A549 (cell line): ENCODE measurements around the gene PPP4C.

Source experiments
- BHLHE40 ChIP-seq: IDR thresholded peaks from 2 replicates; pipeline ENCODE4 v1.6.1; 2012; ENCODE audit warnings: low read depth, low read length, inconsistent platforms
- CEBPB ChIP-seq, 2 experiments: fragments of >200 bp in 1 of 2; sonication (Bioruptor Twin) in 1 of 2; formaldehyde crosslinking in 1 of 2; IDR thresholded peaks; 2 replicates each; pipeline ENCODE4 v1.6.1; 2012 to 2016
- EP300 ChIP-seq, 2 experiments: fragments of >200 bp; sonication (Bioruptor Twin); formaldehyde crosslinking; IDR thresholded peaks; 2 replicates in 1 of 2; 3 replicates in 1 of 2; pipeline ENCODE4 v1.6.1; 2016 to 2017
- KDM1A ChIP-seq: fragments of 200-600 bp; sonication (generic); IDR thresholded peaks from 2 replicates; pipeline ENCODE4 v1.6.1; 2016; ENCODE audit warnings: low read depth, mild to moderate bottlenecking
- POLR2A ChIP-seq: IDR thresholded peaks from 2 replicates; pipeline ENCODE4 v1.6.1; 2012; ENCODE audit warnings: mild to moderate bottlenecking, low read length
- RAD21 ChIP-seq, 2 experiments: fragments of >200 bp in 1 of 2; sonication (Bioruptor Twin) in 1 of 2; formaldehyde crosslinking in 1 of 2; IDR thresholded peaks in 1 of 2; conservative IDR thresholded peaks in 1 of 2; 2 replicates in 1 of 2; 3 replicates in 1 of 2; pipeline ENCODE4 v1.6.1; 2012 to 2018; ENCODE audit warnings: inconsistent platforms in 1 of 2
- ZFP36 ChIP-seq: fragments of 450-650 bp; IDR thresholded peaks from 2 replicates; pipeline ENCODE4 v1.6.1; 2014; ENCODE audit warnings: borderline replicate concordance; ENCODE audit not compliant: partially characterized antibody
- TF ChIP-seq, protein P1 (sequence below): fragments of >200 bp; sonication (Bioruptor Twin); formaldehyde crosslinking; IDR thresholded peaks from 3 replicates; pipeline ENCODE4 v1.5.1; 2016
- TF ChIP-seq, protein P2 (sequence below): IDR thresholded peaks from 2 replicates; pipeline ENCODE4 v1.6.1; 2012; ENCODE audit warnings: low read depth, borderline replicate concordance
- TF ChIP-seq, protein P3 (sequence below): fragments of 200-600 bp; sonication (generic); IDR thresholded peaks from 2 replicates; pipeline ENCODE4 v1.6.1; 2016; ENCODE audit warnings: antibody characterized with exemption, mild to moderate bottlenecking, moderate library complexity
- TF ChIP-seq, protein P4 (sequence below): fragments of 450-650 bp; IDR thresholded peaks from 2 replicates; pipeline ENCODE4 v1.6.1; 2014; ENCODE audit warnings: antibody characterized with exemption
- TF ChIP-seq, protein P5 (sequence below): fragments of 150-350 bp; IDR thresholded peaks from 2 replicates; pipeline ENCODE4 v1.6.1; 2014; ENCODE audit warnings: low read depth, mild to moderate bottlenecking, low read length

DNA sequence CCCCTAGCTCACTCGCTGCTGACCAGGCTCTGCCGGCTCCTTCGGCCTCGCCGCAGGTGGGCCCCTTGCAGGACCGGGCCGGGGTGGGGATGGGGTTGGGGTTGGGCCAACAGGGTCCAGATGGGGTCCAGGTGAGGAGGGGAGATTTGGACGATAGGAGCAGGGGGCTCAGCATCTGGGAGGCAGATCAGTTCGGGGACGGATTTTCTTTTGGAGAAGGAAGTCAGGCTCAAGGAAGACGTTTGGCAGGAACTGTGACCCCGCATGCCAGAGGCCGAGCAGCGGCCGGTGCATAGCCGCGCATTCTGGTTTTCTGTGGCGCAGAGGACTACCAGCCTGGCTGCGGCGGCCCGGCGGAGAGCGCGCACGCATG is 11.1 kb upstream of the PPP4C start:
- TF ChIP-seq, protein P1, sequence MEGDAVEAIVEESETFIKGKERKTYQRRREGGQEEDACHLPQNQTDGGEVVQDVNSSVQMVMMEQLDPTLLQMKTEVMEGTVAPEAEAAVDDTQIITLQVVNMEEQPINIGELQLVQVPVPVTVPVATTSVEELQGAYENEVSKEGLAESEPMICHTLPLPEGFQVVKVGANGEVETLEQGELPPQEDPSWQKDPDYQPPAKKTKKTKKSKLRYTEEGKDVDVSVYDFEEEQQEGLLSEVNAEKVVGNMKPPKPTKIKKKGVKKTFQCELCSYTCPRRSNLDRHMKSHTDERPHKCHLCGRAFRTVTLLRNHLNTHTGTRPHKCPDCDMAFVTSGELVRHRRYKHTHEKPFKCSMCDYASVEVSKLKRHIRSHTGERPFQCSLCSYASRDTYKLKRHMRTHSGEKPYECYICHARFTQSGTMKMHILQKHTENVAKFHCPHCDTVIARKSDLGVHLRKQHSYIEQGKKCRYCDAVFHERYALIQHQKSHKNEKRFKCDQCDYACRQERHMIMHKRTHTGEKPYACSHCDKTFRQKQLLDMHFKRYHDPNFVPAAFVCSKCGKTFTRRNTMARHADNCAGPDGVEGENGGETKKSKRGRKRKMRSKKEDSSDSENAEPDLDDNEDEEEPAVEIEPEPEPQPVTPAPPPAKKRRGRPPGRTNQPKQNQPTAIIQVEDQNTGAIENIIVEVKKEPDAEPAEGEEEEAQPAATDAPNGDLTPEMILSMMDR: no peak
- TF ChIP-seq BHLHE40: no peak
- TF ChIP-seq, protein P2, sequence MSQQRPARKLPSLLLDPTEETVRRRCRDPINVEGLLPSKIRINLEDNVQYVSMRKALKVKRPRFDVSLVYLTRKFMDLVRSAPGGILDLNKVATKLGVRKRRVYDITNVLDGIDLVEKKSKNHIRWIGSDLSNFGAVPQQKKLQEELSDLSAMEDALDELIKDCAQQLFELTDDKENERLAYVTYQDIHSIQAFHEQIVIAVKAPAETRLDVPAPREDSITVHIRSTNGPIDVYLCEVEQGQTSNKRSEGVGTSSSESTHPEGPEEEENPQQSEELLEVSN: no peak
- TF ChIP-seq, protein P3, sequence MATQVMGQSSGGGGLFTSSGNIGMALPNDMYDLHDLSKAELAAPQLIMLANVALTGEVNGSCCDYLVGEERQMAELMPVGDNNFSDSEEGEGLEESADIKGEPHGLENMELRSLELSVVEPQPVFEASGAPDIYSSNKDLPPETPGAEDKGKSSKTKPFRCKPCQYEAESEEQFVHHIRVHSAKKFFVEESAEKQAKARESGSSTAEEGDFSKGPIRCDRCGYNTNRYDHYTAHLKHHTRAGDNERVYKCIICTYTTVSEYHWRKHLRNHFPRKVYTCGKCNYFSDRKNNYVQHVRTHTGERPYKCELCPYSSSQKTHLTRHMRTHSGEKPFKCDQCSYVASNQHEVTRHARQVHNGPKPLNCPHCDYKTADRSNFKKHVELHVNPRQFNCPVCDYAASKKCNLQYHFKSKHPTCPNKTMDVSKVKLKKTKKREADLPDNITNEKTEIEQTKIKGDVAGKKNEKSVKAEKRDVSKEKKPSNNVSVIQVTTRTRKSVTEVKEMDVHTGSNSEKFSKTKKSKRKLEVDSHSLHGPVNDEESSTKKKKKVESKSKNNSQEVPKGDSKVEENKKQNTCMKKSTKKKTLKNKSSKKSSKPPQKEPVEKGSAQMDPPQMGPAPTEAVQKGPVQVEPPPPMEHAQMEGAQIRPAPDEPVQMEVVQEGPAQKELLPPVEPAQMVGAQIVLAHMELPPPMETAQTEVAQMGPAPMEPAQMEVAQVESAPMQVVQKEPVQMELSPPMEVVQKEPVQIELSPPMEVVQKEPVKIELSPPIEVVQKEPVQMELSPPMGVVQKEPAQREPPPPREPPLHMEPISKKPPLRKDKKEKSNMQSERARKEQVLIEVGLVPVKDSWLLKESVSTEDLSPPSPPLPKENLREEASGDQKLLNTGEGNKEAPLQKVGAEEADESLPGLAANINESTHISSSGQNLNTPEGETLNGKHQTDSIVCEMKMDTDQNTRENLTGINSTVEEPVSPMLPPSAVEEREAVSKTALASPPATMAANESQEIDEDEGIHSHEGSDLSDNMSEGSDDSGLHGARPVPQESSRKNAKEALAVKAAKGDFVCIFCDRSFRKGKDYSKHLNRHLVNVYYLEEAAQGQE: no peak
- TF ChIP-seq, protein P4, sequence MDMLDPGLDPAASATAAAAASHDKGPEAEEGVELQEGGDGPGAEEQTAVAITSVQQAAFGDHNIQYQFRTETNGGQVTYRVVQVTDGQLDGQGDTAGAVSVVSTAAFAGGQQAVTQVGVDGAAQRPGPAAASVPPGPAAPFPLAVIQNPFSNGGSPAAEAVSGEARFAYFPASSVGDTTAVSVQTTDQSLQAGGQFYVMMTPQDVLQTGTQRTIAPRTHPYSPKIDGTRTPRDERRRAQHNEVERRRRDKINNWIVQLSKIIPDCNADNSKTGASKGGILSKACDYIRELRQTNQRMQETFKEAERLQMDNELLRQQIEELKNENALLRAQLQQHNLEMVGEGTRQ: no peak
- TF ChIP-seq POLR2A: no peak
- TF ChIP-seq ZFP36: no peak
- TF ChIP-seq, protein P5, sequence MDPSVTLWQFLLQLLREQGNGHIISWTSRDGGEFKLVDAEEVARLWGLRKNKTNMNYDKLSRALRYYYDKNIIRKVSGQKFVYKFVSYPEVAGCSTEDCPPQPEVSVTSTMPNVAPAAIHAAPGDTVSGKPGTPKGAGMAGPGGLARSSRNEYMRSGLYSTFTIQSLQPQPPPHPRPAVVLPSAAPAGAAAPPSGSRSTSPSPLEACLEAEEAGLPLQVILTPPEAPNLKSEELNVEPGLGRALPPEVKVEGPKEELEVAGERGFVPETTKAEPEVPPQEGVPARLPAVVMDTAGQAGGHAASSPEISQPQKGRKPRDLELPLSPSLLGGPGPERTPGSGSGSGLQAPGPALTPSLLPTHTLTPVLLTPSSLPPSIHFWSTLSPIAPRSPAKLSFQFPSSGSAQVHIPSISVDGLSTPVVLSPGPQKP: no peak
- TF ChIP-seq EP300 (IDR thresholded peaks at IDR 0.05): no peak
- TF ChIP-seq CEBPB (IDR thresholded peaks at IDR 0.05): no peak
- no peak for TF ChIP-seq KDM1A
- TF ChIP-seq RAD21 (conservative IDR thresholded peaks at IDR 0.05 in 1 of 2, IDR thresholded peaks at IDR 0.05 in 1 of 2): no peak
